HFF-Myc (cell line): ENCODE data around the gene HSD17B14.
A peak's percentile ranks its signal among the peaks of the same experiment; 100 is the strongest.
"Not testable (repeated sequence)": the region's sequence is repeated elsewhere in the genome, so short reads cannot be mapped to it uniquely, and the experiment has no call there.

ENCODE experiments used
- DNase-seq: peaks from one replicate; pipeline ENCODE4 v3.0.0-alpha.2; 2011; ENCODE audit warnings: low read depth; ENCODE audit errors: extremely low read depth
- H3K4me3 ChIP-seq: replicated peaks from 2 replicates; pipeline ENCODE4 v1.5.1; 2011; ENCODE audit warnings: low read depth, mild to moderate bottlenecking, control low read depth, low read length
- CTCF ChIP-seq: IDR thresholded peaks from 2 replicates; pipeline ENCODE4 v1.5.1; 2012; ENCODE audit warnings: mild to moderate bottlenecking, low read depth, low read length, control low read depth; ENCODE audit errors: missing control alignments

HSD17B14 gene

GRCh38 chr19:48877855-48878195 lies 41.5 kb upstream of the HSD17B14 start:
- H3K4me3 ChIP-seq, result no peak overlapping the region
- no peak for TF ChIP-seq CTCF
- DNase-seq, result no peak

- H3K4me3 ChIP-seq, result peak overlapping the region; percentile 98
- not testable (repeated sequence) for DNase-seq
Measured at GRCh38 chr19:48876043-48876981, 40.0 kb upstream of the HSD17B14 start.

GRCh38 chr19:48874303-48875135 lies 38.2 kb upstream of the HSD17B14 start:
- peak overlapping the region; percentile 98 for H3K4me3 ChIP-seq

GRCh38 chr19:48873476-48874302 lies 37.4 kb upstream of the HSD17B14 start:
- peak overlapping the region; percentile 98 for H3K4me3 ChIP-seq
- no peak for DNase-seq

More at GRCh38 chr19:48874303-48875135, 38.2 kb upstream of the HSD17B14 start:
- DNase-seq, result no peak
- TF ChIP-seq CTCF, result no peak

GRCh38 chr19:48872884-48873475 lies 36.7 kb upstream of the HSD17B14 start:
- peak overlapping the region; percentile 98 for H3K4me3 ChIP-seq
- TF ChIP-seq CTCF, result no peak
- DNase-seq, result peak; percentile 91

More at GRCh38 chr19:48873476-48874302, 37.4 kb upstream of the HSD17B14 start:
- no peak for TF ChIP-seq CTCF

GRCh38 chr19:48872182-48872883 lies 36.0 kb upstream of the HSD17B14 start, which contains the start of gene PPP1R15A:
PPP1R15A (plus strand) TSS chr19:48872421; CDS start chr19:48873234, 813 bp downstream.
- peak; percentile 94 for DNase-seq
- H3K4me3 ChIP-seq, result peak within 1 kb of the TSS; percentile 98
- no peak for TF ChIP-seq CTCF

GRCh38 chr19:48871471-48872181 lies 35.3 kb upstream of the HSD17B14 start:
- not testable (repeated sequence) for H3K4me3 ChIP-seq, DNase-seq
